ENCODE data around the gene MYLK.

The MYLK gene

GRCh38 chr3:123667784-123668183 is 216.3 kb downstream of the MYLK start:
- DNase-seq: no peak

- peak; percentile 85 for DNase-seq
Measured at GRCh38 chr3:123664753-123665152, 219.4 kb downstream of the MYLK start.

GRCh38 chr3:123663977-123664376 is 220.2 kb downstream of the MYLK start:
- no peak for DNase-seq

GRCh38 chr3:123661973-123662372 is 222.2 kb downstream of the MYLK start:
- no peak for DNase-seq

GRCh38 chr3:123660900-123661299 is 223.2 kb downstream of the MYLK start:
- peak; percentile 100 for DNase-seq

- DNase-seq: peak; percentile 48
Measured at GRCh38 chr3:123660141-123660675, 223.9 kb downstream of the MYLK start.

- no peak for DNase-seq
Measured at GRCh38 chr3:123658852-123659206, 225.3 kb downstream of the MYLK start.

- peak; percentile 75 for DNase-seq
Measured at GRCh38 chr3:123658118-123658851, 225.8 kb downstream of the MYLK start.

GRCh38 chr3:123657568-123657967 is 226.6 kb downstream of the MYLK start:
- DNase-seq: no peak

- no peak for DNase-seq
Measured at GRCh38 chr3:123657111-123657510, 227.0 kb downstream of the MYLK start.

- no peak for DNase-seq
Measured at GRCh38 chr3:123656691-123657090, 227.4 kb downstream of the MYLK start.

GRCh38 chr3:123656274-123656673 is 227.9 kb downstream of the MYLK start:
- DNase-seq: no peak

GRCh38 chr3:123655400-123655799 is 228.7 kb downstream of the MYLK start:
- DNase-seq: no peak

- peak; percentile 96 for DNase-seq
Measured at GRCh38 chr3:123653221-123653682, 230.9 kb downstream of the MYLK start.

GRCh38 chr3:123652342-123652984 is 231.7 kb downstream of the MYLK start:
- peak; percentile 86 for DNase-seq

GRCh38 chr3:123651449-123652341 is 232.4 kb downstream of the MYLK start:
- DNase-seq: no peak

- DNase-seq: no peak
Measured at GRCh38 chr3:123650101-123650500, 234.0 kb downstream of the MYLK start.

- DNase-seq: no peak
Measured at GRCh38 chr3:123648696-123649405, 235.3 kb downstream of the MYLK start.

GRCh38 chr3:123644358-123644757 is 239.8 kb downstream of the MYLK start:
- no peak for DNase-seq

GRCh38 chr3:123642957-123643330 is 241.2 kb downstream of the MYLK start:
- no peak for DNase-seq

- peak; percentile 92 for DNase-seq
Measured at GRCh38 chr3:123642182-123642956, 241.8 kb downstream of the MYLK start.

- DNase-seq: no peak
Measured at GRCh38 chr3:123641505-123641904, 242.6 kb downstream of the MYLK start.

Measured in fibroblast of skin of abdomen (primary cell).